HepG2 (cell line): ENCODE data around the gene BRD3. TPM values are rescaled to one million over a fixed set of nuclear protein-coding genes. Genes with fewer than 3 reads are reported as not detected.

Source experiments
- ERF ChIP-seq: IDR thresholded peaks from 2 replicates; pipeline ENCODE4 v1.6.1; 2018; ENCODE audit warnings: missing biosample characterization, missing genetic modification reagents
- FLYWCH1 ChIP-seq: sonication (generic); formaldehyde crosslinking; IDR thresholded peaks from 2 replicates; pipeline ENCODE4 v1.8.1; 2023; ENCODE audit warnings: mild to moderate bottlenecking, missing genetic modification reagents
- FOSL2 ChIP-seq: sonication (generic); formaldehyde crosslinking; IDR thresholded peaks from 2 replicates; pipeline ENCODE4 v1.4.0; 2020; ENCODE audit warnings: missing genetic modification reagents
- FOXC1 ChIP-seq: sonication (generic); formaldehyde crosslinking; IDR thresholded peaks from 2 replicates; pipeline ENCODE4 v1.8.0; 2022; ENCODE audit warnings: mild to moderate bottlenecking, missing genetic modification reagents, borderline replicate concordance
- HINFP ChIP-seq: sonication (generic); formaldehyde crosslinking; IDR thresholded peaks from 2 replicates; pipeline ENCODE4 v1.4.0; 2020; ENCODE audit warnings: low read depth, mild to moderate bottlenecking, missing genetic modification reagents
- MXD4 ChIP-seq: IDR thresholded peaks from 2 replicates; pipeline ENCODE4 v1.6.1; 2016; ENCODE audit warnings: mild to moderate bottlenecking, missing biosample characterization, missing genetic modification reagents
- NR0B2 ChIP-seq: sonication (generic); formaldehyde crosslinking; IDR thresholded peaks from 2 replicates; pipeline ENCODE4 v1.4.0; 2020; ENCODE audit warnings: mild to moderate bottlenecking, missing genetic modification reagents
- REPIN1 ChIP-seq: sonication (generic); formaldehyde crosslinking; IDR thresholded peaks from 2 replicates; pipeline ENCODE4 v1.8.0; 2022; ENCODE audit warnings: missing genetic modification reagents, low read depth, mild to moderate bottlenecking, borderline replicate concordance
- RFXANK ChIP-seq: IDR thresholded peaks from 2 replicates; pipeline ENCODE4 v1.6.1; 2016
- RXRA ChIP-seq: sonication (generic); formaldehyde crosslinking; IDR thresholded peaks from 2 replicates; pipeline ENCODE4 v1.5.1; 2020; ENCODE audit warnings: missing genetic modification reagents
- SKI ChIP-seq: fragments of 450-650 bp; IDR thresholded peaks from one replicate; pipeline ENCODE4 v1.6.1; 2018; ENCODE audit warnings: mild to moderate bottlenecking; ENCODE audit not compliant: partially characterized antibody
- TEAD2 ChIP-seq: sonication (generic); formaldehyde crosslinking; IDR thresholded peaks from 2 replicates; pipeline ENCODE4 v1.9.0; 2021; ENCODE audit warnings: missing genetic modification reagents
- ZBTB4 ChIP-seq: sonication (generic); formaldehyde crosslinking; IDR thresholded peaks from 2 replicates; pipeline ENCODE4 v1.4.0; 2020; ENCODE audit warnings: missing genetic modification reagents, mild to moderate bottlenecking, borderline replicate concordance
- ZNF558 ChIP-seq: sonication (generic); formaldehyde crosslinking; IDR thresholded peaks from 2 replicates; pipeline ENCODE4 v1.9.0; 2022; ENCODE audit warnings: mild to moderate bottlenecking, missing genetic modification reagents, borderline replicate concordance
- polyA plus RNA-seq, 8 experiments: library from polyadenylated mRNA; depleted of rRNA in 3 of 8; stranded (reverse) in 7 of 8; unstranded in 1 of 8; fragments of >200 nt; fragmentation: Illumina TruSeq in 4 of 8; extraction: Trizol in 4 of 8; gene quantifications; 2 replicates each; pipeline versions ENCODE4 v1.2.1 to v1.2.3, GENCODE V29; 2011 to 2016; ENCODE audit warnings: low read depth in 4 of 8, missing spikeins in 1 of 8, mixed read lengths in 1 of 8; ENCODE audit not compliant: insufficient read depth in 1 of 8
- total RNA-seq, 5 experiments: library from RNA; depleted of rRNA; stranded (reverse); fragments of >200 nt; fragmentation: Illumina TruSeq; extraction: Trizol; gene quantifications; 2 replicates each; pipeline ENCODE4 v1.2.3, GENCODE V29; 2016; ENCODE audit warnings: low read depth in 1 of 5
- TF ChIP-seq, protein P1 (sequence below): sonication (generic); formaldehyde crosslinking; IDR thresholded peaks from 2 replicates; pipeline ENCODE4 v1.4.0; 2020; ENCODE audit warnings: missing genetic modification reagents
- TF ChIP-seq, protein P2 (sequence below): sonication (generic); formaldehyde crosslinking; IDR thresholded peaks from 2 replicates; pipeline ENCODE4 v1.9.0; 2022; ENCODE audit warnings: missing genetic modification reagents, mild to moderate bottlenecking, borderline replicate concordance

The BRD3 gene
- total and polyA plus RNA-seq, 2 of the 13 experiments (the other 11 are each of a cell fraction or from before 2014, with no cell fraction given): 5.9 to 12.9 TPM

- TF ChIP-seq, protein P1, sequence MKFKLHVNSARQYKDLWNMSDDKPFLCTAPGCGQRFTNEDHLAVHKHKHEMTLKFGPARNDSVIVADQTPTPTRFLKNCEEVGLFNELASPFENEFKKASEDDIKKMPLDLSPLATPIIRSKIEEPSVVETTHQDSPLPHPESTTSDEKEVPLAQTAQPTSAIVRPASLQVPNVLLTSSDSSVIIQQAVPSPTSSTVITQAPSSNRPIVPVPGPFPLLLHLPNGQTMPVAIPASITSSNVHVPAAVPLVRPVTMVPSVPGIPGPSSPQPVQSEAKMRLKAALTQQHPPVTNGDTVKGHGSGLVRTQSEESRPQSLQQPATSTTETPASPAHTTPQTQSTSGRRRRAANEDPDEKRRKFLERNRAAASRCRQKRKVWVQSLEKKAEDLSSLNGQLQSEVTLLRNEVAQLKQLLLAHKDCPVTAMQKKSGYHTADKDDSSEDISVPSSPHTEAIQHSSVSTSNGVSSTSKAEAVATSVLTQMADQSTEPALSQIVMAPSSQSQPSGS (CRISPR knock-in tag): peak; percentile 63; the same call in 1 of the 2 replicates
- TF ChIP-seq FOSL2 (CRISPR knock-in tag) (peak; percentile 35; the same call in 1 of the 2 replicates), REPIN1 (CRISPR knock-in tag) (0 out of 2 replicates have a peak, but pooled peaks have one; percentile 62), MXD4 (peak; percentile 51; the same call in 1 of the 2 replicates), NR0B2 (CRISPR knock-in tag) (0 out of 2 replicates have a peak, but pooled peaks have one; percentile 22), TEAD2 (CRISPR knock-in tag) (no peak), RFXANK (CRISPR knock-in tag) (no peak), SKI (peak; percentile 58), ZBTB4 (CRISPR knock-in tag) (0 out of 2 replicates have a peak, but pooled peaks have one; percentile 40), FLYWCH1 (no peak), ERF (peak; percentile 73; the same call in 1 of the 2 replicates), RXRA (CRISPR knock-in tag) (0 out of 2 replicates have a peak, but pooled peaks have one; percentile 54), ZNF558 (CRISPR knock-in tag) (0 out of 2 replicates have a peak, but pooled peaks have one; percentile 61), FOXC1 (CRISPR knock-in tag) (0 out of 2 replicates have a peak, but pooled peaks have one; percentile 14), HINFP (peak; percentile 59; the same call in 1 of the 2 replicates)
- TF ChIP-seq, protein P2, sequence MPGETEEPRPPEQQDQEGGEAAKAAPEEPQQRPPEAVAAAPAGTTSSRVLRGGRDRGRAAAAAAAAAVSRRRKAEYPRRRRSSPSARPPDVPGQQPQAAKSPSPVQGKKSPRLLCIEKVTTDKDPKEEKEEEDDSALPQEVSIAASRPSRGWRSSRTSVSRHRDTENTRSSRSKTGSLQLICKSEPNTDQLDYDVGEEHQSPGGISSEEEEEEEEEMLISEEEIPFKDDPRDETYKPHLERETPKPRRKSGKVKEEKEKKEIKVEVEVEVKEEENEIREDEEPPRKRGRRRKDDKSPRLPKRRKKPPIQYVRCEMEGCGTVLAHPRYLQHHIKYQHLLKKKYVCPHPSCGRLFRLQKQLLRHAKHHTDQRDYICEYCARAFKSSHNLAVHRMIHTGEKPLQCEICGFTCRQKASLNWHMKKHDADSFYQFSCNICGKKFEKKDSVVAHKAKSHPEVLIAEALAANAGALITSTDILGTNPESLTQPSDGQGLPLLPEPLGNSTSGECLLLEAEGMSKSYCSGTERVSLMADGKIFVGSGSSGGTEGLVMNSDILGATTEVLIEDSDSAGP (CRISPR knock-in tag): peak; percentile 53; the same call in 1 of the 2 replicates
Observed at GRCh38 chr9:133994353-133995011, 73.3 kb downstream of the BRD3 start (continued).
